GM18502 (cell line): ENCODE results near the gene MYLIP.
"Not testable (repeated sequence)": the region's sequence is repeated elsewhere in the genome, so short reads cannot be mapped to it uniquely, and the experiment has no call there.

Source experiments
- ATAC-seq: cut with Tn5 transposase; IDR thresholded peaks from one replicate; pipeline ENCODE4 v1.9.1; 2021; ENCODE audit warnings: mild to moderate bottlenecking; ENCODE audit not compliant: unreplicated experiment, poor library complexity

MYLIP gene

DNA sequence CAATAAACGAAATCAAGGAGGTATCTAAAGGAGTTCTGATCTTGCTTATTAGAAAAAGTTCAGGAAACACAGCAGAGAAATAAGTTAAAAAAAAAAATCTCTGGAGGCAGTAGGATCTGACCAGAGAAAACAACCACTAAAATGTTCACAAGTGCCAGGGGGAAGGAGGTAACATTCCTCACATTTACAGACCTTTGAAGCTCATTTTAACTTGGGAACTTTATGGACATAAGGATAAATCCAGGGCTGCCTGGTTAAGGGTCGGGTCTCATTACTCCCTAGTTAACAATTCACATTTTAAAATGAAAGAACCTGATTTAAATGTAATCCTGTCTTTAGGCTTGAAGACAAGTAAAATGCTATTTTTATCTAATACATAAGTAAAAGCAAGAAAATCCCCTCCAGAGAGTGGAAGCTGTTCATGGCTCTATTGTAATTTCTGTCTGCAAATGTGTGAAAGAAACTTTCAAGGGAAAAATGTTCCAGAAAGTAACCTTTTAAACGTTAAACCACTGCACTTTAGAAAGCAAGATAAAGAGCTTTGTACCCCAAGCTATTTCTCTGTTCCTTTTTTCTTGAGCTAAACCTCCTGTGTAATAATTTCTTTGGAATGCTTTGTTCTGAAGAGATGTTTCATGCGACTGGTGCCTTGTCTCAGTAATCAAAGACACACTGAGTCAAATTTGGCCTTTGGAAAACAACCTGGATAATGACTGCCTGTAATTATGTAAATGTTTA is 38.2 kb downstream of the MYLIP start:
- ATAC-seq = no peak

DNA sequence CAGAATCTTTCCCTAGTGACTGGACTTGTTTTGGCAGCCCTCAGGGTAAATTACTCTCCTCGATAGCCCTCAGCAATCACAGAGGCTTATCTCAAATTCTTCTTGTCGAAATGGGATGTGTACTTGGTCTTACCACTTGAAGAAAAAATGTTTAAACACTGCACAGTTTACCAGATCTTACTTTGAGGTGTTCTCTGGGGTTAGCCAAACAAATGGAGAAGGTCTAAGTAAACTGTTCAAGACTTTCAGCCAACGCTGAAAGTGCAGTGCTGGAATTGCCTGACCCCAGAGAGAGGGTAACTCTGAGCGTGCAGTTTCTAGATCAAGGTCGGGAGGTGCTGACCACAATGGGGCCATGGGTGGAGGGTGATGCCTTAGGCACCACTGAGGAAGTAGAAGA is 39.2 kb downstream of the MYLIP start:
- ATAC-seq = no peak

DNA sequence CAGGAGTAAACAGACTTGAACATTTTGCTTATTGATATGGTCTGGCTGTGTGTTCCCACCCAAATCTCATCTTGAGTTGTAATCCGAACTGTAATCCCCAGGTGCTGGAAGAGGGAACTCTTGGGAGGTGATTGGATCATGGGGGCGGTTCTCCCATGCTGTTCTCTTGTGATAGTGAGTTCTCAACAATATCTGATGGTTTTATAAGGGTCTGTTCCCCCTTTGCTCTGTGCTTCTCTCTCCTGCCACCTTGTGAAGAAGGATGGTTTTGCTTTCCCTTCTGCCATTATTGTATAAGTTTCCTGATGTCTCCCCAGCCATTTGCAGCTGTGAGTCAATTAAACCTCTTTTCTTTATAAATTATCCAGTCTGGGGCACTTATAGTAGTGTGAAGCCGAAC is 40.0 kb downstream of the MYLIP start:
- ATAC-seq = no peak

DNA sequence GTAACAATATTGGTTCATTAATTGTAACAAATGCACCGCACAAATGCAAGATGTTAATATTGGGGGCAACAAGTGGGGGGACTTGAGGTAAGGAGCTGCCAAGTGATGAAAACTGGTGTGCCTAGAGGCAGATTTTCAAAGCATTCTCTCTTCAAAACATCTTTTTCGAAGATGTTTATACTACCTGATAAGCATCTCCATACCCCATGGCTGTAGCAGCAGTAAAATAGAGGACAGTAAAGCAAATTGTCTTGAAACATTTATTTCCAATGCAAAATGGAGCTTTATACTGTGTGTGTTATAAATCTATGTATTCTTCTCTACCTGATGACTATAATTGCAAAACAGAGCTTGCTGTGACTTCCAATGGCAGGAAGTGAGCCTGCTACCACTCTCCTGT is 42.5 kb downstream of the MYLIP start:
- no peak for ATAC-seq

DNA sequence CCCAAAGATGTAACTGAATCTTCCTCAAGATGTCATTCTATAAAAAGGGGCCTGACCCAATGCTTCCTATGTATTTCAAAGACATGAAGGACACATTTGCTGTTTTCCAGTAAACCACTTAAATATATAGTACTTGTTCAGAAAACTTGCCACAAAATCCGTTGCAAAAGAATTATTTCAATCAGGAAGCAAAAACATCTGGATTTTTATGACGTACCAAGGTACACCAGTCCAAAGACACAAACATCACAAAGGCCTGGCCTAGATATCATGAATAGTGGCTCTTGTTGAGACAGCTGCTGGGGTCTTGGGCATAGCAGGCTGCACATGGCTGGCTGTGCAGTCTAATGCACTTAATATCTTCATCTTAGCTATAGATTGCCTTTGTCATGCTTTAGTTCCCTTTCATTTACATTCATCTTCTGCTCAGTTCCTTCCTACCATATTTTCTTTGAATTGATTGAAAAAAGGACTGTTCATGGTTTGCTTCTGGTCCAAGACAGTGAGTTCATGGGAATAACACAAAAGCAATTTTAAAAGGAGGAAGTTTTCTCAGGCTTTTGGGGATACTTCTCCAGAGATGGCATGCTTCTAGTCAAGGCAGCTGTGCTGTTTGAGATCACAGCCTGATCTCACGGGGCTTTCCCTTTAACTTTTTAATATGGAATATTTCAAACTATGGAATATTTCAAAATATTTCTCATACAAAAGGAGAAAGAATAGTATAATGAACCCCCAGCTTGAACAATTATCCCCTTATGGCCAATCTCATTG is 44.5 kb downstream of the MYLIP start:
- ATAC-seq = no peak

DNA sequence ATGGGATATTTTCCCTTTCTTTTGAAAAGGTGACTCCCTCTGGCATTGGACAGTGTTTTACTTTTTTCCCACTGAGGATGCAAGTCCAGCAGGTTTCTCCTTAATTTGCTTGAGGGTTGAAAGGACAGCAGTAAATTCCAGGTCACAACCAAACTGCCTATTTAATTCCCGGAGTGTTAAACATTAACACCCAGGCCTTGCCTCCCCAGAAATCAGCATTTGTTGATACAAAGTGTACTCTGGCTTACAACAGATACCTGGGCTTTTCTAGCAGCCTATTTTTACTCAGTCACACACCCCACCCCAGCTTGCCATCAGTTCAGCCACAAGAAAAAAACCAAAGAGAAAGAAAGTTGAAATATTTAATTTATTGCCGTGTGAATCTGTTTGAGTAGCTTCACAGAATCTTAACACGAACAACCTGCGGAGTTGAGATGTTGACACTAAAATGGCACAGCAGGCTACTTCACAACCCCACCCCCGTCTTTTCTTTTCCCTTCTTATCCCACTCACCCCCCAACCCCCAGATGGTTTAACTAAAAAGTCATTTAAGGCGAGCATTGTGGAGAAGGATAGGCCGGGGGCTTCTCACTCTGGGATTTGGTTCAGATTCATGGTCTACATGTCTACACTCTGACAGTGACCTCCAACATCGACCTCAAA is 45.7 kb downstream of the MYLIP start:
- ATAC-seq = no peak

DNA sequence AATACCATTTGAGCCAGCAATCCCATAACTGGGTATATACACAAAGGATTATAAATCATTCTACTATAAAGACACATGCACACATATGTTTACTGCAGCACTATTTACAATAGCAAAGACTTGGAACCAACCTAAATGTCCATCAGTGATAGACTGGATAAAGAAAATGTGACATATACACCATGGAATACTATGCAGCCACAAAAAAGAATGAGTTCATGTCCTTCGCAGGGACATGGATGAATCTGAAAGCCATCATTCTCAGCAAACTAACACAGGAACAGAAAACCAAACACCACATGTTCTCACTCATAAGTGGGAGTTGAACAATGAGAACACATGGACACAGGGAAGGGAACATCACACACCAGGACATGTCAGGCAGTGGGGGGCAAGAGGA is 47.7 kb downstream of the MYLIP start:
- not testable (repeated sequence) for ATAC-seq

DNA sequence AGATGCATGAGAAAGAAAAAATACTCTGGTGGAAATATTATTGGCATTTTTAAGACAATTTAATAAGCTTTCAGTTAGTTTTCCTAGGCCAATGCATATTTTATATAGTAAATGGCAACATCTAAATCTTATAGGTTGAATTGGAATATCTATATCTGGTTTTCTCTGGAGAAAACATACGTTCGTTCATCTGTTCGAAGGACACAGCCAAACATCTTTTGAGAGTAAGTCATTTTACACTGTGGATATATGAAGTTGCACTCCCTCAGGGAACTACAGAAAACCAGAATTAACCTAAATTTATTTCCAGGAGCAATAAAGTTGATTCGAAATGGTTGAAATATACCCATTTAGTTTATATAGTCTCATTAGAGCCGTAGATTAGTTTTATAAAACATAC is 49.0 kb downstream of the MYLIP start:
- no peak for ATAC-seq

DNA sequence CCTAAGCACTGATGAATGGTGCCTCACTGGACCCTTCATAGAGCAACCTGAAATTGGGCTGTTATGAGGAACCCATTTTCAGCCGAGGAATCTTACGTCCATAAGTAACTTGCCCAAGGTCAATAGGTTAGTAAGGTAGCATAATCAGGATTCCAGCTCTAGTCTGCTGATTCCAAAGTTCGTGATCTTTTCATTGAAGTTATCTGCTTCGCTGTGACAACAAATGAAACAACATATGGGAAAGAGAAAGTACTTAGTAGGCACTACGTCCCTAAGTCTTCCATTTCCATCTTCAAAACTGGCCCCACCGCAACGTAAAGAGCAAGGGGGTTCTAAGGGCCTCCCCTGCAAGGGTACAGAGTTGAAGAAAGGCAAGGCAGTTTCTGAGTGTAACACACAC is 49.5 kb downstream of the MYLIP start:
- ATAC-seq = no peak

DNA sequence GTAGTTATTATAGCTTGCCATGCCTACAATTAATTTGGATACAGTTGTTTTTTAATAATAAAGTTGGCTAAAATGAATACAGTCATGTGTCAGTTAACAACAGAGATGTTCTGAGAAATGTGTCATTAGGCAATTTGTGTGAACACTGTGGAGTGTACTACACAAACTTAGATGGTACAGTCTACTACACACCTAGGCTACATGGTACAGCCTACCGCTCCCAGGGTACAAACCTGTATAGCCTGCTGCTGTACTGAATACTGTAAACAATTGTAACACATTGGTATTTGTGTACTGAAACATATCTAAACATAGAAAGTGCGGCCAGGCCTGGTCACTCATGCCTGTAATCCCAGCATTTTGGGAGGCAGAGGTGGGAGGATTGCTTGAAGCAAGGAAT is 50.2 kb downstream of the MYLIP start:
- ATAC-seq = no peak

DNA sequence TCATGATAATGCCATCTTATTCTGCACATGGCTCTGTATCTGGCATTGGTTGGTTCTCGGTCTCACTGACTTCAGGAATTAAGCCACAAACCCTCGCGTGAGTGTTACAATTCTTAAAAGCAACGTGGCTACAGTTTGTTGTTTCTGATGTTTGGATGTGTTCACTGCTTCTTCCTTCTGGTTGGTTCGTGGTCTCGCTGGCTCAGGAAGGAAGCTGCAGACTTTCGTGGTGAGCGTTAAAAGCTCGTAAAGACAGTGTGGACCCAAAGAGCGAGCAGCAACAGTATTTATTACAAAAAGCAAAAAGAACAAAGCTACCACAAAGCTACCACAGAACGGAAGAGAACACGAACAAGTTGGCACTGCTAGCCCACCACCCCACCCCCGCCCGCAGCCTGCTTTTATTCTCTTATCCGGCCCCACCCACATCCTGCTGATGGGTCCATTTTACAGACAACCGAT is 51.1 kb downstream of the MYLIP start:
- ATAC-seq = no peak

DNA sequence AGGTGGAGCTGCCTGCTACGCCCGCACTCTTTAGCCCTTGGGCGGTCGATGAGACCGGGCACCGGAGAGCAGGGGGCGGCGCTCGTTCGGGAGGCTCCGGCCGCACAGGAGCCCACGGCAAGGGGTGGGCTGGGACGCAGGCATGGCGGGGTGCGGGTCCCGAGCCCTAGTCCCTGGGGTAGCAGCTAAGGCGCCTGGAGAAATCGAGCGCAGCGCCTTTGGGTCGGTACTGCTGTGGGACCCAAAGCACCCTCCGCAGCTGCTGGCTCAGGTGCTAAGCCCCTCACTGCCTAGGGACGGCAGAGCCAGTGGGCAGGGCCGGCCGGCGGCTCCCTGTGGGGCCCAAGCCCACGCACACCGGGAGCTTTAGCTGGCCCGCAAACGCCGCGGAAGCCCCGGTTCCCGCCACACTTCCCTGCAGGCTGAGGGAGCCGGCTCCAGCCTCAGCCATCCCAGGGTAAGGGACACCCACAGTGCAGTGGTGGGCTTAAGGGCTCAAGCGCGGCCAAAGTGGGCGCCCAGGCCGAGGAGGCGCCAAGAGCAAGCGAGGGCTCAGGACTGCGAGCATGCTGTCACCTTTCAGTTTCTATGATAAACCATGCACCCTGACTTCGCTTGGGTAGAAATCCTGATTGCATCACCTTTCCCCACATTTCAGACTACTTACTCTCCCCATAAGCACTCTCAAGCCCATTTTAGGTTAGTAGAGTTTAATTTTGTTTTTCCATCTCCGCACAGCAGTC is 52.0 kb downstream of the MYLIP start:
- no peak for ATAC-seq

DNA sequence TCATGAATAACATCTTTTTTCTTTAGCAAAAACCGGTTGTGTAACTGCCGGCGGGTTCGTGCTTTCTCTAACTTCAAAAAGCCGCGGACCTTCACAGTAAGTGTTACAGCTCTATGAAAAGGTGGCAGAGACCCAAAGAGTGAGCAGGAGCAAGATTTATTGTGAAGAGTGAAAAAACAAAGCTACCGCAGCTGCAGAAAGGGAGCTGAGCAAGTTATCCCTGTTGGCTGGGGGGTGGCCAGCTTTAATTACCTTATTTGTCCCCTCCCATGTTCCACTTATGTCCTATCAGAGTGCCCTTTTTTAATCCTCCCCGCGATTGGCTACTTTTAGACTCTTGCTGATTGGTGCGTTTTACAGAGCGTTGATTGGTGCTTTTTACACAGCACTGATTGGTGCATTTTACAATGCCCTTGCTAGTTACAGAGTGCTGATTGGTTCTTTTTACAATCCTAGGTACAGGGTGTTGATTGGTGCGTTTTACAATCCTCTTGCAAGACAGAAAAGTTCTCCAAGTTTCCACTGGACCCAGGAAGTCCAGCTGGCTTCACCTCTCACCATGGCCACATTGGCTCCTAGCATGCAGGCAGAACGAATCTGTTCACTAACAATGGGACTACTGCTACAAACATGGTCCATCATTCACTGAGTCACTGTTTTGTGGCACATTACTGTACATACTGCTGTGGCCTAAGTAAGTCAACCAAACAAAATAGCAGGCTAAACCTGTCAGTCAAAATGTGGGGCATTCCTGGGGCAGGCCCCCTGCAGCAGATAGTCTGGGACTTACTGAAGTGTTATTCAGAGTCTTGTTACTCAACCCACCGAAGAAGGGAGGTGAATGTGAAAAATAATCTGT is 52.8 kb downstream of the MYLIP start:
- no peak for ATAC-seq

DNA sequence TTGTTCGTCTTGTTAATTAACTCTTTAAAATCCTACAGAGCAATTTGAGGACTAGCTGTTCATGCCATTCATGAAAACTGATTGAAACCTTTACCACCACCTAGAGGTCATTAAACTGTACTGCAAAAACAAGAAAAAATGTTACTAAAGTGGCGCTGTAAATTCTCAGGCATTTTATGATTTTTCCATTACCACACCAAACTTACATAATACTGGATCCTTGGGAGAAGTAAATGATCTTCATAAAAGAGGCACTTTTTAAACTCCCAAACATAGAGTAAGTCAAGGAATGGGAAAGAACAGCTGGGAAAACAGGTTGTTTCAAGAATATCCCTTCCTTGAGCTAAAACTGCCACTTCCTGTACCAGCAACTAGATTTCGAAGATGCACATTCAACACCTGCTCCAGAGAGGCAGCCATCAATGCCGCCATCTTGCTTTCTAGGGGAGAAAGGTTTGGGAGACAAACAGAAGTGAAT is 54.3 kb downstream of the MYLIP start:
- no peak for ATAC-seq

DNA sequence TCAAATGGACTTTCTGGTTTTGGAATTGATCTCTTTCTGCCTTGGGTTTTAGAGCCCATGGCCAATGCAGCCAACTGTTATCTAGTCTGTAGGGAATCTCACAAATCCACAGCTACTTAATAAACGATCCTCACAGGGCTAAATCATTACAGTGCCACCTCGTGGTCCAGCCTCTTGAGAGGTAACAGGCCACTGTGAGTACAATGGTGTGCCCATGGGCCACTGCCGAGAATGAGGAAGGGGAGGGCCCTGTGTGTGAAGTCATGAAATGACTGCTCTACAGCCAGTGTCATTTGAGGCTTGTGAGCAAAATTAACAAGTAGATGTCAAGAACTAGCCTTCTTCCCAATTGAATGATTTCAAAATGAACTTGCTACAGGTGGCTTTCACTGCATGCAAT is 55.2 kb downstream of the MYLIP start:
- ATAC-seq = no peak

DNA sequence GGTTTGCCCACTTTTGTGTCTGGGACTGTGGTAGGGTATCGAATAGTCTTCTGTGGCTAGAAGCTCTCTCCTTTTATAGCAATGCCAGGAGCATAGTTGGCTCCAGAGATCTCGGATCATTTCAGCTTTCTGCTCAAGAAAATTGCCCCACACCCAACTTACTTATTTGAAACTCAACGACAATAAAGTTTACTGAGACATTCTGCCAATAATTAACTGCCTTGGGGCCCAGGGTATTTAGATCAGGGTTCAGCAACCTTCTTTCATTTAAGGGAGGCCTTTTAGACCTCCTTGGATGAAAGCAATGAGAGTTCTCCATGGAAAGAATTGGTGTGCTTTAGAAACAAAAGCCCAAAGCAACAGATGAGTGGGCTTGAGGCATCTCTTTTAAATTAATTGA is 55.7 kb downstream of the MYLIP start:
- ATAC-seq = no peak

DNA sequence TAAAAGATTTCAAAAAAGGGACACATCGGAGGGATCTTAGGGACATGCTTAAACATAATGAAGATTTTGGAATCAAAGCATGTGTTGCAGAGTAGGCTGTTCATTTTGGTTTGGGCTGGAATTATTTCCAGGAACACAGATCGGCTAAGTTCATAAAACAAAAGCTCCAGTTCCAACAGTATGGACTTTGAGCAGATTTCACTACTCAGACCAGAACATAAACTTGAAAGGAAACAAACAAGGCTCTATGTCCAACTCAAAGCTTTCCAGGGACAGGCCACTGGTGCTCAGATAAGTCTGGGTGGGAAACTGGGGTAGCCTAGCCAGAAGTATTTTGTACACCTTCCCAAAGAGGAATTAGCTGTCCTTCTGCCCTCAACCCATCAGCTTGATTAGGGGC is 58.3 kb downstream of the MYLIP start:
- no peak for ATAC-seq

DNA sequence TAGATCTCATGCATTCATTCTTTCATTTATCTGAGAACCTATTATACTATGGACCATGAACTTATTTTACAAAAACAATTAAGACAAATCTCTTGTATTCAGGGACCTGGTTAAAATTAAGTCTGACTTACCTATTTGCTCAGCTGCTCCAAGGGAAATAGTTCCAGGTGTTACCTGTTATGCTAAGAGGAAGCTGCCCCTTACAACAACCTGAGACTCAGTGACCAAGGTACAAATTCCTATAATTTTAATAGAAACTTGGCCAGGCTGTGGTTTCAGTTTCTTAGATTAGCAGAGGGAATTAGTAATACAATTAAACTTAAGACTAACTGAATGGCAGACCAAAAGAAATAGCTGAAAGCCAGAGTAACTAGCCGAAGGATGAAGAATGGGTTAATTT is 61.3 kb downstream of the MYLIP start:
- ATAC-seq = no peak

DNA sequence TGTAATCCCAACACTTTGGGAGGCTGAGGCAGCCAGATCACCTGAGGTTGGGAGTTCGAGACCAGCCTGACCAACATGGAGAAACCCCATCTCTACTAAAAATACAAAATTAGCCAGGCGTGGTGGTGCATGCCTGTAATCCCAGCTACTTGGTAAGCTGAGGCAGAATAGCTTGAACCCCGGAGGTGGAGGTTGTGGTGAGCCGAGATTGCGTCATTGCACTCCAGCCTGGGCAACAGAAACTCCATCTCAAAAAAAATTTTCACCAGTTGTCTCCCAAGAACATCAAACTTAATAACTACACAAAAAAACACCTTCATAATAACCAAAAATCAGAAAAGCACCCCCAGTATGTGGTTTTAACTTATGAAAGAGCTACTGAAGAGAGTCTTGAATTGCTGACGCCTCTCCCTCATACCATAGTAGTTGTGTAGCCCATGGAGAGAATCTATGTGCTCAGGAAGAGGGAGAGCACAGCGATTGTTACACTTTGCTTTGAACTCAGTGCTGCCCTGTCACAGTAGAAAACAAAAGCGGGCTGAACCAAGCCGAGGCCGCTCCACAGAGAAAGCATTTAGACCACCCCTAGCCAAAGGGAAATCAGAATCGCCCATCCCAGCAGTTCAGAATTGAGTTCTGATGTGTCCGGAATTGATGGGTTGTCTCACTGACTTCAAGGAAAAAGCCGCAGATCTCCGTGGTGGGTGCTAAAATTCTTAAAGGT is 67.5 kb downstream of the MYLIP start:
- no peak for ATAC-seq
